SK-N-MC (cell line): ENCODE results near the gene IL4.

ENCODE experiments used
- EZH2 ChIP-seq: fragments of 200-600 bp; sonication (generic); IDR thresholded peaks from one replicate; pipeline ENCODE4 v1.6.1; 2017; ENCODE audit warnings: antibody characterized with exemption
- POLR2AphosphoS5 ChIP-seq: IDR thresholded peaks from 2 replicates; pipeline ENCODE4 v1.6.1; 2012; ENCODE audit warnings: mild to moderate bottlenecking, low read depth, low read length, borderline replicate concordance

- TF ChIP-seq EZH2 (no peak), POLR2AphosphoS5 (no peak)
Measured at GRCh38 chr5:132641841-132642240, 31.9 kb upstream of the IL4 start.
